UCSD-AML1 (cell line): ENCODE measurements around the gene HIBCH.
"Not testable (repeated sequence)": the region's sequence is repeated elsewhere in the genome, so short reads cannot be mapped to it uniquely, and the experiment has no call there.

Experiments used
- DNase-seq: peaks from one replicate; lab custom pipeline; 2025; ENCODE audit not compliant: unreplicated experiment; lab: John Stamatoyannopoulos, UW

Gene HIBCH

DNA sequence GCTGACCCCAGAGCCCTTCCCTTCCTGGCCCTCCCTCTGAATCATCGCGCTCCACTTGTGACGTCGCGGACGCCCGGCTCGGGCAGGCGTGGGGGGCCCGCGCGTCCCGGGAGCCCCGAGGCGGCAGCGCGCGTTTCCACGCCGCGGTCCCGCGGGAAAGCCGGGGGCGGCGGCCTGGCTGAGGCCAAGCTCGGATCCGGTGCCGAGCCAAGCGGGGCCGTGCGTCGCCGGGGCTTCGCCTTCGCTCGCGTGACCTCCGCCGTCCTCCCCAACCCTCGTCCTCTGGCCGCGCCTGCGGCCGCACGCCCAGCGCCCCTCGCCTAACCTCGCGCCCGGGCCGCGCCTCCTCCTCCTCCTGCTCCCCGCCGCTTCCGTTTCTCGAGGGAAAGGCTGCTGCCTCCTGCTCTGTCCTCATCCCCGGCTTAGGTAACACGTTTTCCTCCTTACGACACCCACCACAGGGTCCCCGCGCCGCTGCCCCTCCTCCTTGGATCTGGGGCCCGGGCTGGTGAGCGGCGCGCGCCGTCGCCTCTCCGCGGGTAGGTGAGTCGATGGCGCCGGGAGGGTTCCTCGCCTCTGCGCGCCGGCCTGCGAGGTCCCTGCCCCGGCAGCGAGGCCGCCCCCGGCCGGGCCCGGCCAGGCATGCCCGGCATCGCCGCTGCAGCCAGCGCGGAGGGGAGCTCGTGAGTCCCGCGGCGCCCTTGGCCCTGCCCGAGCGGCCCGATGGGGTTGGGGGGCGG is 24.1 kb upstream of the HIBCH start, which contains the start of gene INPP1:
Gene INPP1, plus strand, starts transcription at position 54 of the 740 bp plus-strand sequence. CDS start 16,514 bp downstream, outside the sequence.
- peak; percentile 76 for DNase-seq

DNA sequence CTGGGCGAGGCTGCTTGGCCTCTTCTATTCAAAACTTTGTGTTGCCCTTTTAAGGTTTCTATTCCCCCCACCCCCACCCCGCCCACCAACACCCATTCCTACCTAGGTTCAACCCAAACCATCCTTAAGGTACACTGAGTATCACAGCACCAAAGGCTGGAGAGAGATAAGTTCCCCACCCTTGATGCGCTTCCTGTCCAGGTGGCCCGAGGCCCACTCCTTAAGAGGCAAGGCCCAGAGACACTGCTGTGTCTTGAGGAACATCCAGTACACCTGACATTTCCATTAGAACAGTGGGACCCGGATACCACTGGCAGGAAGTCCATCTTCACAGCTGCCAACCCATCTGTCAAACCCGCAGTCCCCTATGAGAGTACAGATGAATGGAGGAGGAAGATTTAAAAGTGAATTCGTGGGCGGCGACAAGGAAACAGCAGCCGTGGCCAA is 23.5 kb upstream of the HIBCH start:
- no peak for DNase-seq

DNA sequence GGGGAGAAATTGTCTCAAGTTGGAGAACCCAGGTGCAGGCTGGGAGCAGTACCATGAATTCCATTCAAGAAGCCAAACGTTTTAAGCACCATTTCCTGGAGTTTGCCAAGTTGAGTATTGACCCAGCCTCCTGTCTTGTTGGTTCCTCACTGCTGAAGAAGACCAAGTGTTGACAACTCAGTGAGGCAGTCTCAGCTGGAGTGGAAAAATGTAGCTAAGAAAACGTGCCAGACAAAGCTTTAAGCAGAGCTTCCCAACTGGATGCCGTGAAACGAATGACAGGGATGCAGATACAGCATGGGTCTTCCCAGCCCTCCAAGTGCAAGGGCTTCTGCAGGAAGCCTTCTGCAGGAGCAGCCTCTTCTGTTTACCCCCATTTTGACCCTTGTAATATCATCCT is 23.0 kb upstream of the HIBCH start:
- DNase-seq, result no peak

DNA sequence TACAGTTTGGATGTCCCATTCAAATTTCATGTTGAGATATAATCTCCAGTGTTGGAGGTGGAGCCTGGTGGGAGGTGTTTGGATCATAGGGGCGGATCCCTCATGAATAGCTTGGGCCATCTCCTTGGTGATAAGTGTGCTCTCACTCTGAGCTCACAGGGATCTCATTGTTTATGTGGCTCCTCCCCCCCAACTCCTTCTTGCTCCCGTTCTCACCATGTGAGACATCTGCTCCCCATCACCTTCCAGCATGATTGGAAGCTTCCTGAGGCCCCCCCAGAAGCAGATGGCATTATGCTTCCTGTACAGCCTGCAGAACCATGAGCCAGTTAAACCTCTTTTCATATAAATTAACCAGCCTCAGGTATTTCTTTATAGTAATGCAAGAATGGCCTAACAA is 20.7 kb upstream of the HIBCH start:
- no peak for DNase-seq

DNA sequence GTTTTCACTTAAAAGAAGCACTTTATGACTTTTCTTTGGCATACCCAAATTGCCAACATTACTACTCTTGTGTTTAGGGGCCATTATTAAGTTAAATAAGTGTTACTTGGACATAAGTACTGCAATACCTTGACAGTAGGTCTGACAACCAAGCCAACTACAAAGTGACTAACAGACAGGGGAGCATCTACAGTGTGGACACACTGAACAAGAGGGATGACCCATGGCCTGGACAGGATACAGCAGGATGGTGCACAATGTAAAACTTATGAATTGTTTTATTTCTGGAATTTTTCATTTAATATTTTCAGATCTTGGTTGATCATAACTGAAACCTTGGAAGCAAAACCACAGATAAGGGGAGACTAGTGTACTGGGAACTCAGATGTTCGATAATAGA is 19.8 kb upstream of the HIBCH start:
- DNase-seq, result no peak

DNA sequence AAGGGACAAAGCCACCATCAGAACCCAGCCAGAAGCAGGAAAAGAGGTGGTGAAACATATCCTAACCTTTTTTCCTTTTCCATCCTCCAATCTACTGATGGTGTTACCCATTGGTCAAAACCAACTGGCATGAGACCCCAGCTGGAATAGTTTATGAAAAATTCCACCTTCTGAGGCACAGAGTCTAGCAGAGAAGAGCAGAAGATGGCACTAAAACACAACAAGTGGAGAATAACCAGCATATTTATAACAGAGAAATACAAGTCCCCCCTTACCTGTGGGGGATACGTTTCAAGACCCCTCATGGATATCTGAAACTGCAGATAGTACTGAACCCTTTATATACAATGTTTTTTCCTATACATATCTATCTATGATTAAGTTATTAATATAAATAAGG is 18.8 kb upstream of the HIBCH start:
- no peak for DNase-seq

DNA sequence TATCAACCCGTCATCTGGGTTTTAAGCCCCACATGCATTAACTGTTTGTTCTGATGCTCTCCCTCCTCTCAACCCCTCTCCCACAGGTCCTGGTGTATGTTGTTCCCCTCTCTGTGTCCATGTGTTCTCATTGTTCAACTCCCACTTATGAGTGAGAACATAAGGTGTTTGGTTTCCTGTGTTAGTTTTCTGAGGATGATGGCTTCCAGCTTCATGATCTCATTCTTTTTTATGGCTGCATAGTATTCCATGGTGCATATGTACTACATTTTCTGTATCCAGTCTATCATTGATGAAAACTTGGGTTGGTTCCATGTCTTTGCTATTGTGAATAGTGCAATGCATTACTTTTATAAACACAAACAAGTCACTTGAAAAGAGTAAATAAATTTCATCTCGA is 16.8 kb upstream of the HIBCH start:
- DNase-seq, result no peak

DNA sequence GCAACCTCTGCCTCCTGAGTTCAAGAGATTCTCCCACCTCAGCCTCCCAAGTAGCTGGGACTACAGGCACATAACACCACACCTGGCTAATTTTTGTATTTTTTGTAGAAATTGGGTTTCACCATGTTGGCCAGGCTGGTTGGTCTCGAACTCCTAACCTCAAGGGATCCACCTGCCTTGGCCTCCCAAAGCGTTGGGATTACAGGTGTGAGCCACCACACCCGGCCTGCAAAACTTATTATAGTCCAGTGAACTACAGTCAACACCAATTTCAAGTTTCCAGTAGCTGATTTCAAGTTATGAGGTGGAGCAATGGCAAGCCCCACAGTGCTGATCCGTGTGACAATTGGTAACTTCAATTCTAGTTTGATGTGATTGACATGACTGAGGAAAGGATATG is 16.0 kb upstream of the HIBCH start:
- not testable (repeated sequence) for DNase-seq

DNA sequence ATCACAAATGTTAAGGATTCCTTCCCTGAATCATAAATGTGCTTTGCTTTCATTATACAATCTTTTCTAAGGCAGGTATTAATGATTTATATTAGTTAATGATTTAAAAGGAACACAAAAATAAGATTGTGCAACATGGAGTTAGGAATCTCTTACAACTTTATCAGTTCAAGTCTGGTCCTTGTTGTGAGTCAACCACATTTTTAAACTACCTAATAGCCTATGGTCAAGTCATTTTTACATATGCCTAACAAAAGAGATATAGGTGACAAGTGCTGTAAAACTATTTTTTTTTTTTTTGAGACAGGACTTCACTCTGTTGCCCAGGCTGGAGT is 15.6 kb upstream of the HIBCH start:
- DNase-seq, result no peak

DNA sequence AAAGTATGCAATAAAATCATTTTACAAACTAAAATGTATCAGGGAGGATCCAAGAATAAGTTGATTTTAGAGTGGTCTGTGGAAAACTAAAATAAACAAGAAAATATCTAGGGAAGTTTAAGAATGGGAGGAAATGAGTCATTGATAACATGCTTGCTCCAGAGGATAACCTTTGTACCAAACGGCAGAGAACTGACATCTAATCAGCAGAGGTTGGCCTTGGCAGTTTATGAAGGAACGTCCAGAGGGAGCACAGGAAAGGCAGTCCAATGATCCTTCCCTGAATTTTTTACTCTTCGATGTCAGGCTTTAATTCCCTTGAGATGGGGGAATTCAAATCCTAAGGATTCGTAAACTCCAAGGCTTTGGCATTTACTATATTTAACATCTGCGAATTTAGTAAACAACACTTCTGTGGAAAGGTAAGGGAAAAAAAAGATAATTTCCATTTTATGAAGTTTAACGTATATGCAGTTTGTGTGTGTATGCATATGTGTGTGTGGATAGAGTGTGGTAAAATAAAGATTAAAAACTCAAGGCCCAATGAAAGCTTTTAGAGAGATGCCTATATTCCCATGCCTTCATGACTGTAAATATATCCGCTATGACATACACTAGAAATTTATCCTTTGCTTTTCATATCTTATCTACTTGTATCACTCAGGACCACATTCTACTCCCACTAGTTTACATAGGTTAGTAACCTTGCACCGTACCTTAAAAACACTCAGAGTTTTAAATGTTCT is 15.0 kb upstream of the HIBCH start:
- DNase-seq, result no peak

- no peak for DNase-seq
Measured at GRCh38 chr2:190333928-190334327, 14.3 kb upstream of the HIBCH start.

GRCh38 chr2:190333395-190333794 is 13.8 kb upstream of the HIBCH start:
- no peak for DNase-seq

GRCh38 chr2:190328573-190329147 is 9.0 kb upstream of the HIBCH start:
- DNase-seq, result no peak

- no peak for DNase-seq
Measured at GRCh38 chr2:190327867-190328572, 8.4 kb upstream of the HIBCH start.

DNA sequence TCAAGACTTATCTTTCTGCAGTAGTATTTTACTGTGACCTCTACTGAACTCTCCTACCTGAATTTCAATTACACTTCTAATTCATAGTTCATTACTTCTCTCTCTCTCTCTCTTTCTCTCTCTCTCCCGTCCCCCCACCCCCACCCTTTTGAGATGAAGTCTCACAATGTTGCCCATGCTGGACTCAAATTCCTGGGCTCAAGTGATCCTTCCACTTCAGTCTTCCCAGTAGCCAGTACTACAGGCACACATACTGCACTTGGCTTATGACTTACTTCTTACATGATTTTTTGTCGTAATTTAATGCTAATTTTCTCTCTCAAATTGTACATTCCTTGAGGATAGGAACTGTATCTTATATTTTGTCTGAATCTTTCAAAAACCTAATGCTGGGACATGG is 6.0 kb upstream of the HIBCH start:
- DNase-seq, result no peak

DNA sequence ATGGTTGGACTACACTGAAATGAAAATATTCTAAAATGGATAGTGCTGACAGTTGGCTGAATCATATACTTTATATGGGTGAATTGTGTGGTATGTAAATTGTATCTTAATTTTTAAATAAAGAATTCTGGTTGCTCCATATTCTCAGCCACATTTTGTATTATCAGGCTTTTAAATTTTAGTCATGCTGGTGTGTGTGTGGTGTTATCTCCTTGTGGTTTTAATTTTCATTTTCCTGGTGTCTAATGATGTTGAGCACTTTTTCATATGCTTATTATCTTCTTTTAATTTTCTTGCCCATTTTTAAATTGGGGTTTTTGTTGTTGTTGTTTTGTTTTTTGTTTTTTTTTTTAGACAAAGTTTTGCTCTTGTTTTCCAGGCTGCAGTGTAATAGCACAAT is 3.8 kb upstream of the HIBCH start:
- DNase-seq, result no peak

DNA sequence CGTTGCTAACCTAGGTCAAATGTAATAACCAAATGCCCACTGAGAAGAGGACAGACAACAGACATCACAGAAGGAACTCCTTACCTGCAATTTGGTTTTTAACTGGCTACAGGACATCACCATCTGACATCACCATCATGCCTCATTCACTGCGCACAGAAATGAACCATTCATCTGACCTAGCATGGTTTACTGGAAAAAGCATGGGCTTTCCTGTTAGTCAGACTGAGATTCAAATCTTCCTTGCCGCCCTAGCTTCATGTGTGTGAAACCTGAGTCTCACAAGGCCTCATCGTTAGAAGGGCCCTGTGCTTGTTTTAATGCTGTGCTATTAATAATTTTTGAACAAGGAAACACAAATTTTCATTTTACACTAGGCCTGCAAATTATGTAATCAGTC is 1.1 kb upstream of the HIBCH start:
- DNase-seq, result no peak

DNA sequence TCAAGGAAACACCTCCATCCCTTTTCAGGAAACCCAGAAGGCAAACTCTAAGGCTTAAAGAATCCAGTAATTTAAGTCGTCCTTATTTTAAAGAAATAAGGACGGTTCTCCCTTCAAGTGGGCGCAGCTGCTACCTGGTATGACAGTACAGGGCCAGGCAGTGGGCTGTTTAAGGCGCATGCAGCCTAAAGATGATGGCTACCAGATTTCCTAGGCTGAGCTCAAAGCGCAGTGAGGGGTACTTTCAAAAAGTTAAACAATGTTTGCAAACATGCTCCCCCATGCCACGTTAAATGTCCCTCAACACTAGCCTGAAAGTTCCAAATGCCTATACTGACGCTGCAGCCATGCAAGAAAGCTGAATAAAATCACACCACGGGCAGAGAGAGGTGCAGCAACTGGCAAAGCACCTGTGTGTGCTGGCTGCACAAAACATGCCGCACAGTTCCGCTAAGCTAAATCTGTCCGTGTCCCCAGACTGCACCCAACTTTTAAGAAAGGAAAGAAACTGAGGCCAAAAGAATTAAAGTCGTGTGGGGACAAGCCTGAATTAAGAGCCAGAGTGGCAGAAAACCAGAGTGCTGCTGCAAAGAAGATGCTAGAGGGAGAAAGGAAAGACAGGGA is 583 bp downstream of the HIBCH start:
- DNase-seq, result peak; percentile 50

- DNase-seq, result no peak
Measured at GRCh38 chr2:190318514-190318913, 1.1 kb downstream of the HIBCH start.

DNA sequence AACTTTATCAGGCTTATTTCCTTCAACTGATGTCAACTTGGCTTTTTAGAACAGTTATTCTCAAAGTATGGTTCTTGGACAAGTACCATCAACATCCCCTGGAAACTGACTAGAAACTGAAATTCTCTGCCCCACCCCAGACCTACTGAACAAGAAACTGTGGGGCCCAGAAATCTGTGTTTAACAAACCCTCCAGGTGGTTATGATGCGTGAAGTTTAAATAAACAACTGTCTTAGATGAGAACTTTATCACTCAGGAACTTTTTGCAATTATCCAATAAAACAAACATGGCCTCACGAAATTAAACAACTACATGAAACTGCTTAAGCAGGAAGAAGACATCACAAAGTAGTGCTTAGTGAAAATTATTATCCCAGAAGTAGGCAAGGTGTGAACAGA is 4.4 kb downstream of the HIBCH start:
- no peak for DNase-seq

GRCh38 chr2:190313880-190314279 is 5.7 kb downstream of the HIBCH start:
- DNase-seq, result no peak
